Neutrophil (primary cell): ENCODE data around the gene TACR3.
"Not testable (repeated sequence)": the region's sequence is repeated elsewhere in the genome, so short reads cannot be mapped to it uniquely, and the experiment has no call there.

Source experiments
- H3K27ac ChIP-seq: fragments of 200-600 bp; sonication (generic); 2 replicates; pipeline ENCODE4 v1.5.1; 2016; ENCODE audit warnings: mild to moderate bottlenecking, moderate library complexity
- H3K27me3 ChIP-seq: fragments of 200-600 bp; sonication (generic); 2 replicates; pipeline ENCODE4 v1.6.0; 2016; ENCODE audit warnings: mild to moderate bottlenecking
- H3K36me3 ChIP-seq: fragments of 200-600 bp; sonication (generic); 2 replicates; pipeline ENCODE4 v1.5.1; 2017
- H3K4me1 ChIP-seq, 2 experiments: fragments of 200-600 bp in 1 of 2; sonication (generic) in 1 of 2; 1 replicate in 1 of 2; 2 replicates in 1 of 2; pipeline versions ENCODE4 v1.5.1 to v1.6.1; 2013 to 2016; ENCODE audit warnings: low read depth in 1 of 2, low read length in 1 of 2, mild to moderate bottlenecking in 1 of 2, moderate library complexity in 1 of 2; ENCODE audit not compliant: control insufficient read depth in 1 of 2, insufficient read depth in 1 of 2
- H3K4me3 ChIP-seq, 2 experiments: fragments of 200-600 bp in 1 of 2; sonication (generic) in 1 of 2; 1 replicate in 1 of 2; 2 replicates in 1 of 2; pipeline ENCODE4 v1.5.1; 2013 to 2016; ENCODE audit warnings: low read depth in 1 of 2, low read length in 1 of 2, mild to moderate bottlenecking in 1 of 2, moderate library complexity in 1 of 2
- H3K9me3 ChIP-seq: fragments of 200-600 bp; sonication (generic); 2 replicates; pipeline ENCODE4 v1.5.1; 2016
- CTCF ChIP-seq: fragments of 200-600 bp; sonication (generic); IDR thresholded peaks from 2 replicates; pipeline ENCODE4 v1.5.1; 2016; ENCODE audit warnings: antibody characterized with exemption

TACR3 gene, protein sequence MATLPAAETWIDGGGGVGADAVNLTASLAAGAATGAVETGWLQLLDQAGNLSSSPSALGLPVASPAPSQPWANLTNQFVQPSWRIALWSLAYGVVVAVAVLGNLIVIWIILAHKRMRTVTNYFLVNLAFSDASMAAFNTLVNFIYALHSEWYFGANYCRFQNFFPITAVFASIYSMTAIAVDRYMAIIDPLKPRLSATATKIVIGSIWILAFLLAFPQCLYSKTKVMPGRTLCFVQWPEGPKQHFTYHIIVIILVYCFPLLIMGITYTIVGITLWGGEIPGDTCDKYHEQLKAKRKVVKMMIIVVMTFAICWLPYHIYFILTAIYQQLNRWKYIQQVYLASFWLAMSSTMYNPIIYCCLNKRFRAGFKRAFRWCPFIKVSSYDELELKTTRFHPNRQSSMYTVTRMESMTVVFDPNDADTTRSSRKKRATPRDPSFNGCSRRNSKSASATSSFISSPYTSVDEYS

GRCh38 chr4:103719830-103720207 is at the start of gene TACR3:
Gene TACR3, minus strand, starts transcription at chr4:103719985. Its CDS starts 310 bp downstream, at chr4:103719675.
- no peak within 1 kb of the TSS for H3K27ac ChIP-seq
- H3K36me3 ChIP-seq = no peaks in the 10 kb centered on the region
- no peaks in the 10 kb centered on the region for H3K4me1 ChIP-seq
- peaks cover 27% of the 10 kb centered on the region for H3K27me3 ChIP-seq
- no peak within 1 kb of the TSS for H3K4me3 ChIP-seq
- H3K9me3 ChIP-seq = no peaks in the 10 kb centered on the region
- TF ChIP-seq CTCF = no peak

DNA sequence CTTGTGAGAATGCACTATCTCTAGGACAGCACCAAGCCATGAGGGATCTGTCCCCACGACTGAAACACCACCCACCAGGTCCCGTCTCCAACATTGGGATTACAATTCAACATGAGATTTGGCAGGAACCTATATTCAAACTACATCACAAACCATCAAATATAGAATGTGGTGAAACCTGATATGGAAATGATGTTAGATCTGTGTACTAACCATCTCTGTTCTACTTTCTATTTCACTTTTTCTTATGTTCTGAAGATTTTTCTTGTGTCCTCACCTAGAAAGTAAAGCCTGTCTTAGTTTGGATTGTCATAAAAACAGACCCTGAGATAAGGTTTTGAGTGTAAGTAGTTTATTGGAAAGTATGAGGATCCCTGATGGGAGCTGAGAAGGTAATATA is 37.8 kb upstream of the TACR3 start:
- no peaks in the 10 kb centered on the region for H3K9me3 ChIP-seq
- H3K36me3 ChIP-seq = no peaks in the 10 kb centered on the region
- H3K4me3 ChIP-seq = no peak overlapping the region
- no peak for TF ChIP-seq CTCF
- no peaks in the 10 kb centered on the region for H3K4me1 ChIP-seq
- no peak overlapping the region for H3K27ac ChIP-seq
- H3K27me3 ChIP-seq = no peaks in the 10 kb centered on the region

DNA sequence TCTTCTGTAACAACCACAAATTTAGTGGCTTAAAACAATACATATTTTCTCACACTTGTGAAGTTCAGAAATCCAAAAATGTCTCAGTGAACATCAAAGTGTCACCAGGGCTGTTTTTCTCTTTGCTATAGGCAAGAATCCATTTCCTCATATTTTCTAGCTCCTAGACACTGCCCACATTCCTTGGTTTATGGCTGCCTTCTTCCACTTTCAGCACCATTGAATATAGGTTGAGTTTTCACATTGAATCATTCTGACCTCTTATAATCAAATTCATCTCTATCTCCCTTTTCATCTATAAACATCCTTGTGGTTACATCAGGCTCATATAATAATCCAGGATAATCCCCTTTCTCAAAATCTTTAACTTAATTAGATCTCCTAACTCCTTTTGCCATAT is 37.0 kb upstream of the TACR3 start:
- no peak overlapping the region for H3K4me3 ChIP-seq
- H3K27ac ChIP-seq = no peak overlapping the region

DNA sequence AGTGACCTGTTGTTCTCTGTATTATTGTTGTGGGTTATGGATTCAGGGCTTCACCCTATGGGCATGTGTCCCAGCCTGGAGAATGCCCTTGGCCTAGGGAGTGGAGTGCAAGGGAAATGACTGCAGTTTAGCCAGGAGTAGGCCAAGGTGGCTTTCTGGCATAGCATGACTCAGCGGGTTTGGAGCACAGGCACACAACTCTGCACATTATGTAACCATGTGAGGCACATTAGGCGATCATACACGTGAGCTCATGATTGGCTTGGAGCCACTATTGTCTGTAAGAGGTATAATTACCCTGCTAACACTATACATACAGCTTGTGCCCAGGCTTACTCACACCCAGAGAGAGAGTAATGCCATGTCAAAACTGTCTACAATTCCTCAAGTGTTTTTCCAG is 35.1 kb upstream of the TACR3 start:
- Histone ChIP-seq H3K27ac (no peak overlapping the region), H3K4me3 (no peak overlapping the region), H3K4me1 (no peaks in the 10 kb centered on the region)

More for the DNA sequence above, 37.0 kb upstream of the TACR3 start:
- Histone ChIP-seq H3K36me3 (no peaks in the 10 kb centered on the region), H3K9me3 (no peaks in the 10 kb centered on the region), H3K4me1 (no peaks in the 10 kb centered on the region), H3K27me3 (no peaks in the 10 kb centered on the region)
- TF ChIP-seq CTCF = no peak

DNA sequence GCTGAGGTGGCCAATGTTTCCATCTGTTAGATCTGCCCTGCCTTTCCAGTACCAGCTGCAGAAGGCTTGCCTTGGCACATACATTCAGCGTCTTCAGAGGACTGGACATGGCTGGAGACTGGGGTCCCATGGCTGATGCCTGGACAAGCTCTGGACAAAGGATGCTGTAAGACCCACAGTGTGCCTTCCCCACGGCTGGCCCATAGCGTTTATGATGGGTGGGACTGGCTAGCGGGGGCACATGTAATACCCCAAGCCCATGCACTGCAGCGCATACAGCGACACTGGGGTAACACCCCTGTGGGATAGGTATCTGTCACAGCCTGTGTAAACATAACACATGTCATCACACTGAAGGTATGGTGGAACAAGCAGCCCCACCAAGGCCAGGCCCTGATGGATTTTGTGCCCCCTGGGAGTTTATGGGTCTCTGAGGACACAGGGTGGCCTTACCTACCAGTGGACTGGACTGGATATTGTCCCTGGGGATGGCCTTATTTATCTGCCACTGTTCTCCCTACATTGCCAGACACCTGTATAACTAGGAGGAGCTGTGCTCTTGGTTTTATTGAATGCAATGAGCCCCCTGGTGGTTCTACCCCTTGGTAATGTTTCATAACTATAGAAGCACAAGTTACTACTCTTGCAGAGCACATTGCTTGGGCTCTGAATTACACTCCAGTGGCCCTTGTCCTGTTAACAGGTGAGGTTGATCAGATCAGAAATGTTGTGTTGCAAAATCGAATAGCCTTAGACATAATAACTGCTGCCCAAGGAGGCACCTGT is 34.3 kb upstream of the TACR3 start:
- Histone ChIP-seq H3K27me3 (no peaks in the 10 kb centered on the region), H3K4me1 (no peaks in the 10 kb centered on the region), H3K9me3 (no peaks in the 10 kb centered on the region), H3K36me3 (no peaks in the 10 kb centered on the region), H3K4me3 (no peak overlapping the region), H3K27ac (no peak overlapping the region)
- TF ChIP-seq CTCF = no peak

More for the DNA sequence above, 35.1 kb upstream of the TACR3 start:
- Histone ChIP-seq H3K27me3 (no peaks in the 10 kb centered on the region), H3K36me3 (no peaks in the 10 kb centered on the region), H3K9me3 (no peaks in the 10 kb centered on the region)
- no peak for TF ChIP-seq CTCF

GRCh38 chr4:103723150-103723549 is 3.4 kb upstream of the TACR3 start:
- H3K4me3 ChIP-seq, H3K4me1 ChIP-seq, H3K36me3 ChIP-seq, H3K27ac ChIP-seq, H3K9me3 ChIP-seq: not testable (repeated sequence)
- H3K27me3 ChIP-seq = peaks cover 24% of the 10 kb centered on the region
